ENCODE measurements around the gene TIMM44. TPM values are rescaled to one million over a fixed set of nuclear protein-coding genes. Genes with fewer than 3 reads are reported as not detected.
A peak's percentile ranks its signal among the peaks of the same experiment; 100 is the strongest.

TIMM44 gene
- total and polyA plus RNA-seq, 10 of the 15 experiments (the other 5 are each of a cell fraction or from before 2014, with no cell fraction given) = 6.6 to 90.7 (median 57.6) TPM

- ChIA-PET RAD21 (ENCODE audit: unreplicated experiment) (no interaction called here), SMC1A (ENCODE audit: uncharacterized antibody, unreplicated experiment) (no interaction called here), CTCF (no interaction called here), POLR2A (no interaction called here)
- in situ Hi-C loops (cut with MboI) (no loop called here), intact Hi-C loops (cut with micrococcal nuclease; ENCODE audit: unreplicated experiment) (loop anchor here (1.0 kb wide), 1 partner anchor 72 kb away; no protein-coding TSS in a partner anchor)
- peaks cover 5% of the 10 kb centered on the region; the same call in 1 of the 2 replicates for H3K4me1 ChIP-seq (ENCODE audit: control insufficient read depth, insufficient read depth, low read length)
- peak; percentile 91 for FAIRE-seq
- peak overlapping the region; percentile 55; the same call in 1 of the 2 replicates for H3K4me2 ChIP-seq (ENCODE audit: control insufficient read depth, insufficient read depth)
- BruUV-seq (replicated peaks) = no TSS peak
- peaks cover 0 to 3% of the 10 kb centered on the region in 2 experiments; a peak in 2 of 4 replicates for H3K36me3 ChIP-seq (ENCODE audit: control insufficient read depth in 2 of 2, insufficient read depth in 2 of 2, low read length in 1 of 2)
- H3K9ac ChIP-seq (ENCODE audit: control insufficient read depth, insufficient read depth, low read length) = no peak overlapping the region
- DNase-seq (ENCODE audit: low read depth, low spot score) = no peak
- H3K27ac ChIP-seq (ENCODE audit: control insufficient read depth, insufficient read depth) = no peak overlapping the region
- peak; percentile 57 for ATAC-seq
- 4% methylated on average over 51 of the region's 98 CpGs for WGBS (ENCODE audit: insufficient coverage, insufficient replicate concordance, low lambda C conversion rate, missing lambda C conversion rate)
- peak overlapping the region; percentile 29; the same call in 1 of the 2 replicates for H2AFZ ChIP-seq (ENCODE audit: control insufficient read depth, low read depth, low read length)
- H4K20me1 ChIP-seq (ENCODE audit: control insufficient read depth, insufficient read depth) = no peaks in the 10 kb centered on the region; the same call in 1 of the 2 replicates
- H3K79me2 ChIP-seq (ENCODE audit: control insufficient read depth, insufficient read depth, low read length) = no peaks in the 10 kb centered on the region
- H3K27me3 ChIP-seq (replicated peaks in 1 of 2; ENCODE audit: control insufficient read depth in 2 of 2, insufficient read depth in 2 of 2, low read length in 1 of 2) = no peaks in the 10 kb centered on the region
- H3K4me3 ChIP-seq = no peak overlapping the region
- no peaks in the 10 kb centered on the region for H3K9me3 ChIP-seq (replicated peaks; ENCODE audit: control insufficient read depth, insufficient read depth, low read length)
- TF ChIP-seq SMC3 (IDR thresholded peaks at IDR 0.05; ENCODE audit: borderline replicate concordance, low read length) = peak; percentile 46; the same call in 1 of the 2 replicates
- TF ChIP-seq HDAC2 (IDR thresholded peaks at IDR 0.05) = no peak
- TF ChIP-seq CEBPB (IDR thresholded peaks at IDR 0.05; ENCODE audit: borderline replicate concordance in 1 of 2, low read depth in 2 of 2, low read length in 2 of 2) = no peak
- TF ChIP-seq RAD21 (IDR thresholded peaks at IDR 0.05; ENCODE audit: insufficient read depth, low read depth, low read length) = peak; percentile 48
- peak; percentile 42; the same call in 1 of the 2 replicates for TF ChIP-seq RB1 (IDR thresholded peaks at IDR 0.05; ENCODE audit: borderline replicate concordance)
- no peak for TF ChIP-seq EED (IDR thresholded peaks at IDR 0.05; ENCODE audit: low read depth)
- TF ChIP-seq EGR1 (IDR thresholded peaks at IDR 0.05; ENCODE audit: borderline replicate concordance in 1 of 2, low read depth in 2 of 2, low read length in 2 of 2) = 0 out of 3 replicates have a peak, but pooled peaks of 1 of the 2 experiments have one; percentile 27
- TF ChIP-seq CTCF (IDR thresholded peaks at IDR 0.05 in 2 of 3, conservative IDR thresholded peaks at IDR 0.05 in 1 of 3; ENCODE audit: control insufficient read depth in 2 of 3, extremely low read depth in 1 of 3, insufficient read depth in 1 of 3, low read depth in 3 of 3, low read length in 3 of 3) = peak; percentile 75 to 85 (median 82)
- TF ChIP-seq YY1 (IDR thresholded peaks at IDR 0.05; ENCODE audit: low read depth, low read length) = peak; percentile 50; the same call in 1 of the 2 replicates
- peak in 1 of 2 experiments; percentile 33; a peak in 1 of 4 replicates for TF ChIP-seq BHLHE40 (IDR thresholded peaks at IDR 0.05; ENCODE audit: borderline replicate concordance in 1 of 2, low read depth in 2 of 2, low read length in 1 of 2)
- peak; percentile 19; the same call in 1 of the 2 replicates for TF ChIP-seq RUNX3 (IDR thresholded peaks at IDR 0.05; ENCODE audit: low read length)
- 0 out of 2 replicates have a peak, but pooled peaks have one; percentile 33 for TF ChIP-seq NR2F1 (conservative IDR thresholded peaks at IDR 0.05)
- TF ChIP-seq ETV6 (conservative IDR thresholded peaks at IDR 0.05 in 1 of 2, IDR thresholded peaks at IDR 0.05 in 1 of 2; ENCODE audit: borderline replicate concordance in 1 of 2, low read depth in 1 of 2) = no peak
- no peak for TF ChIP-seq MEF2B (IDR thresholded peaks at IDR 0.05; ENCODE audit: partially characterized antibody, poor library complexity, severe bottlenecking)
- TF ChIP-seq EZH2 (IDR thresholded peaks at IDR 0.05; ENCODE audit: borderline replicate concordance, control insufficient read depth, low read depth, low read length) = no peak
- TF ChIP-seq REST (IDR thresholded peaks at IDR 0.05; ENCODE audit: low read depth, low read length) = no peak
- no peak for TF ChIP-seq RBBP5 (conservative IDR thresholded peaks at IDR 0.05)
Measured at GRCh38 chr19:7925171-7925851, 18.2 kb downstream of the TIMM44 start.

Data from GM12878 (cell line).